Fibroblast of lung (primary cell): ENCODE data around the gene HOXC10.

Experiments used
- EZH2 ChIP-seq: IDR thresholded peaks from 2 replicates; pipeline ENCODE4 v1.5.1; 2012; ENCODE audit warnings: low read length, control low read depth, mild to moderate bottlenecking; ENCODE audit errors: missing control alignments
- TF ChIP-seq, protein P1 (sequence below), 2 donors: IDR thresholded peaks in 1 of 2; conservative IDR thresholded peaks in 1 of 2; 1 replicate in 1 of 2; 2 replicates in 1 of 2; pipeline ENCODE4 v1.5.1; 2011 to 2012; ENCODE audit warnings: low read length in 2 of 2, control low read depth in 1 of 2, inconsistent platforms in 1 of 2, low read depth in 1 of 2, mild to moderate bottlenecking in 1 of 2

DNA sequence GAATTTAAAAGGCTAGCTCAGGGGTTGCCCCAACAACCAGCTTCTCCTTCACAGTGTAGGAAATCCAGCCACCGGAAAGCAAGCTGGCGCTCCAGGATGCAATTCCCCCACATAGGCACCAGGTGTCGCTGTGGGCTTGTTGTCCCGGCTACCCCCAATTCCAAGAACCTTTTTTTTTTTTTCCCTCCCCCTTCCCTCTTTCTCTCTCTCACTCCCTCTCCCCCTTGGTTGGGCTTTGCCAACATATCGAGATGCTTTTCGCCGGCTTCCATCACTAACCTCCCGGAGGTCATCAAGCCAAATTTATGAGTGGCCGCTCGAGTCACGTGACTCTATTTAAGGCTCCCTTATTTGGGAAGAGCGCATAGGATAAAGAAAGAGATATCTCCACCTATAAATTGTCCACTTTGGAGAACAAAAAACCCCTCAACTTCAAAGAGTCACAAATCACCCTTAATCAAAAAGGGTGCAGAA, 47.7 kb downstream of the HOXC10 start, which contains the start of gene HOXC5:
- TF ChIP-seq, protein P1, sequence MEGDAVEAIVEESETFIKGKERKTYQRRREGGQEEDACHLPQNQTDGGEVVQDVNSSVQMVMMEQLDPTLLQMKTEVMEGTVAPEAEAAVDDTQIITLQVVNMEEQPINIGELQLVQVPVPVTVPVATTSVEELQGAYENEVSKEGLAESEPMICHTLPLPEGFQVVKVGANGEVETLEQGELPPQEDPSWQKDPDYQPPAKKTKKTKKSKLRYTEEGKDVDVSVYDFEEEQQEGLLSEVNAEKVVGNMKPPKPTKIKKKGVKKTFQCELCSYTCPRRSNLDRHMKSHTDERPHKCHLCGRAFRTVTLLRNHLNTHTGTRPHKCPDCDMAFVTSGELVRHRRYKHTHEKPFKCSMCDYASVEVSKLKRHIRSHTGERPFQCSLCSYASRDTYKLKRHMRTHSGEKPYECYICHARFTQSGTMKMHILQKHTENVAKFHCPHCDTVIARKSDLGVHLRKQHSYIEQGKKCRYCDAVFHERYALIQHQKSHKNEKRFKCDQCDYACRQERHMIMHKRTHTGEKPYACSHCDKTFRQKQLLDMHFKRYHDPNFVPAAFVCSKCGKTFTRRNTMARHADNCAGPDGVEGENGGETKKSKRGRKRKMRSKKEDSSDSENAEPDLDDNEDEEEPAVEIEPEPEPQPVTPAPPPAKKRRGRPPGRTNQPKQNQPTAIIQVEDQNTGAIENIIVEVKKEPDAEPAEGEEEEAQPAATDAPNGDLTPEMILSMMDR (conservative IDR thresholded peaks at IDR 0.05 in 1 of 2, IDR thresholded peaks at IDR 0.05 in 1 of 2; ENCODE audit: low read depth in 1 of 2, low read length in 2 of 2): peak; percentile 89 to 93
- no peak for TF ChIP-seq EZH2
